ENCODE measurements around the gene C16orf90. TPM values are rescaled to one million over a fixed set of nuclear protein-coding genes. Genes with fewer than 3 reads are reported as not detected.

Gene C16orf90
- total RNA-seq, 4 donors from 2014 or later, result not detected

DNA sequence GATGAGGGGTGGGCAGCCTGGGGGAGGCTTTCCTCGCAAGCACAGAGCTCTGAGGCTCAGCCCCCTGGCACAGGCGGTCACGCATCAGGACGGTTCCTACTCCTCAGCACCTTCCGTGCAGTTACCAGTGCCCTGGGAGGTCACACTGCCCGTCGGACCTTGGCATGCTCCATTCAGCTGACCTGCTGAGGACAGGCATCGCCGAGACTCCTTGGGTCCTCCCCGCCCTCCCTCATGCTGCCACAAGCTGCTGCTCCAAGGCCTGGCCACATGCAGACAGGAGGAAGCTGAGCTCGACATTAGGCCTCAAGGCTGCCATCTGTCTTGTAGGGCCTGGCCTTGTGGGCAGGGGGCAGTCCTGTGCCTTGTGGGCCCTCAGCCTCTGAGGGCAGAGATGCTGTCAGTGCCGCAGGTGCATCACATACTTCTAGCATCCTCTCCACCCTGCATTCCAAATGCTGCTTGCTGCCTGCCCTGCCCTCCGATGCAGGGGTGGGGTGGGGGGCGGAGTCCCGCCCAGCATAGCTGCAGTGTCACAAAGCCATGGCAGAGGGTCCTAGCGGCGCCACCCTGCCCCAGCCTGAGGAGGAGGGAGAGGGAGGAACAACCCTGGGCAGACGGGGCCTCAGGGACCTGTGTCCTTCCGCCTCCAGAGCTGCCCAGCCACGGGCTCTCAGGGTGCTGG, 9.3 kb downstream of the C16orf90 start:
- TF ChIP-seq EP300 (IDR thresholded peaks at IDR 0.05), result no peak
- no peak for TF ChIP-seq POLR2A (IDR thresholded peaks at IDR 0.05)
- no peak for TF ChIP-seq POLR2AphosphoS5 (IDR thresholded peaks at IDR 0.05)
- TF ChIP-seq, protein P1, sequence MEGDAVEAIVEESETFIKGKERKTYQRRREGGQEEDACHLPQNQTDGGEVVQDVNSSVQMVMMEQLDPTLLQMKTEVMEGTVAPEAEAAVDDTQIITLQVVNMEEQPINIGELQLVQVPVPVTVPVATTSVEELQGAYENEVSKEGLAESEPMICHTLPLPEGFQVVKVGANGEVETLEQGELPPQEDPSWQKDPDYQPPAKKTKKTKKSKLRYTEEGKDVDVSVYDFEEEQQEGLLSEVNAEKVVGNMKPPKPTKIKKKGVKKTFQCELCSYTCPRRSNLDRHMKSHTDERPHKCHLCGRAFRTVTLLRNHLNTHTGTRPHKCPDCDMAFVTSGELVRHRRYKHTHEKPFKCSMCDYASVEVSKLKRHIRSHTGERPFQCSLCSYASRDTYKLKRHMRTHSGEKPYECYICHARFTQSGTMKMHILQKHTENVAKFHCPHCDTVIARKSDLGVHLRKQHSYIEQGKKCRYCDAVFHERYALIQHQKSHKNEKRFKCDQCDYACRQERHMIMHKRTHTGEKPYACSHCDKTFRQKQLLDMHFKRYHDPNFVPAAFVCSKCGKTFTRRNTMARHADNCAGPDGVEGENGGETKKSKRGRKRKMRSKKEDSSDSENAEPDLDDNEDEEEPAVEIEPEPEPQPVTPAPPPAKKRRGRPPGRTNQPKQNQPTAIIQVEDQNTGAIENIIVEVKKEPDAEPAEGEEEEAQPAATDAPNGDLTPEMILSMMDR (IDR thresholded peaks at IDR 0.05), result no peak
- Histone ChIP-seq H3K4me3 (no peak overlapping the region), H3K27ac (no peak overlapping the region), H3K36me3 (peaks cover 0 to 73% of the 10 kb centered on the region in 2 donors), H3K27me3 (no peaks in the 10 kb centered on the region), H3K4me1 (peaks cover 0 to 2% (median 0%) of the 10 kb centered on the region in 3 donors), H3K9me3 (no peaks in the 10 kb centered on the region)
- no CpG with 5 or more reads among the region's 20 CpGs for WGBS, 2 donors (ENCODE audit: low coverage in 1 of 2)
- no peak for ATAC-seq

- ATAC-seq, result no peak
- Histone ChIP-seq H3K27me3 (no peaks in the 10 kb centered on the region), H3K4me3 (no peak overlapping the region), H3K36me3 (peaks cover 0 to 80% of the 10 kb centered on the region in 2 donors), H3K27ac (no peak overlapping the region), H3K9me3 (no peaks in the 10 kb centered on the region), H3K4me1 (no peaks in the 10 kb centered on the region)
- TF ChIP-seq POLR2A (IDR thresholded peaks at IDR 0.05), result no peak
- TF ChIP-seq, protein P1 (IDR thresholded peaks at IDR 0.05), result no peak
- 86 to 100% methylated on average over 2 to 6 of the region's 15 CpGs for WGBS, 2 donors (ENCODE audit: low coverage in 1 of 2)
Measured at GRCh38 chr16:3485097-3485745, 10.1 kb downstream of the C16orf90 start.

- Histone ChIP-seq H3K9me3 (no peaks in the 10 kb centered on the region), H3K27ac (no peak overlapping the region), H3K27me3 (no peaks in the 10 kb centered on the region), H3K4me3 (no peak overlapping the region), H3K4me1 (no peaks in the 10 kb centered on the region), H3K36me3 (peaks cover 0 to 87% of the 10 kb centered on the region in 2 donors)
- ATAC-seq, result no peak
- TF ChIP-seq POLR2A (IDR thresholded peaks at IDR 0.05), result no peak
- no peak for TF ChIP-seq POLR2AphosphoS5 (IDR thresholded peaks at IDR 0.05)
- TF ChIP-seq, protein P1 (IDR thresholded peaks at IDR 0.05), result no peak
- no peak for TF ChIP-seq EP300 (IDR thresholded peaks at IDR 0.05)
- WGBS, 2 donors (ENCODE audit: low coverage in 1 of 2), result 80% methylated on average over 1 of the region's 30 CpGs; no CpG with 5 or more reads in 1 of the 2 donors
Measured at GRCh38 chr16:3484318-3485096, 10.8 kb downstream of the C16orf90 start.

- 90 to 94% methylated on average over 8 to 9 of the region's 18 CpGs for WGBS, 2 donors (ENCODE audit: low coverage in 1 of 2)
- Histone ChIP-seq H3K36me3 (peaks cover 0 to 99% of the 10 kb centered on the region in 2 donors), H3K27ac (no peak overlapping the region), H3K4me1 (no peaks in the 10 kb centered on the region), H3K9me3 (no peaks in the 10 kb centered on the region), H3K4me3 (no peak overlapping the region), H3K27me3 (no peaks in the 10 kb centered on the region)
- TF ChIP-seq, protein P1 (IDR thresholded peaks at IDR 0.05), result no peak
- TF ChIP-seq POLR2A (IDR thresholded peaks at IDR 0.05), result no peak
- TF ChIP-seq POLR2AphosphoS5 (IDR thresholded peaks at IDR 0.05), result no peak
- TF ChIP-seq EP300 (IDR thresholded peaks at IDR 0.05), result no peak
- no peak for ATAC-seq
Measured at GRCh38 chr16:3482659-3483241, 12.5 kb downstream of the C16orf90 start.
